Mammary epithelial cell (primary cell): ENCODE measurements around the gene APC2.

Experiments
- CTCF ChIP-seq, 2 donors: IDR thresholded peaks in 1 of 2; conservative IDR thresholded peaks in 1 of 2; 2 replicates each; pipeline ENCODE4 v1.5.1; 2011 to 2012; ENCODE audit warnings: inconsistent platforms in 2 of 2, low read length in 2 of 2, mild to moderate bottlenecking in 2 of 2, control low read depth in 1 of 2, low read depth in 1 of 2; ENCODE audit not compliant: insufficient read depth in 1 of 2; ENCODE audit errors: extremely low read depth in 1 of 2
- EZH2 ChIP-seq: IDR thresholded peaks from 2 replicates; pipeline ENCODE4 v1.6.1; 2012; ENCODE audit warnings: low read length, inconsistent platforms, borderline replicate concordance

- TF ChIP-seq CTCF (conservative IDR thresholded peaks at IDR 0.05 in 1 of 2, IDR thresholded peaks at IDR 0.05 in 1 of 2; ENCODE audit: extremely low read depth in 1 of 2, insufficient read depth in 1 of 2, low read depth in 1 of 2, low read length in 2 of 2) (no peak), EZH2 (no peak)
Measured at GRCh38 chr19:1512671-1513498, 63.0 kb downstream of the APC2 start, which contains the start of gene ADAMTSL5.
